Measurements from ENCODE around the gene PLK5. TPM values are rescaled to one million over a fixed set of nuclear protein-coding genes. Genes with fewer than 3 reads are reported as not detected.

Gene PLK5
- total RNA-seq, 4 donors from 2014 or later, result 0.15 TPM; not detected in 3

GRCh38 chr19:1512671-1513498, 11.0 kb upstream of the PLK5 start, which contains the start of gene ADAMTSL5:
ADAMTSL5 (minus strand) TSS chr19:1513019; CDS start chr19:1510943, 2,076 bp downstream.
- Histone ChIP-seq H3K36me3 (no peaks in the 10 kb centered on the region), H3K27me3 (peaks cover 71% of the 10 kb centered on the region), H3K27ac (peak within 1 kb of the TSS in 3 of 4 donors; percentile 74 to 82 (median 75)), H3K9me3 (no peaks in the 10 kb centered on the region), H3K4me1 (peaks cover 0 to 48% (median 4%) of the 10 kb centered on the region in 3 donors), H3K4me3 (peak within 1 kb of the TSS; percentile 23 to 62)
- WGBS, 2 donors (ENCODE audit: low coverage in 1 of 2), result no CpG with 5 or more reads among the region's 78 CpGs
- ATAC-seq, result peak; percentile 79
- peak in 1 of 2 donors; percentile 25 for TF ChIP-seq POLR2A (IDR thresholded peaks at IDR 0.05)
- no peak for TF ChIP-seq POLR2AphosphoS5 (IDR thresholded peaks at IDR 0.05)
- TF ChIP-seq CTCF (IDR thresholded peaks at IDR 0.05), result peak in 1 of 4 experiments; percentile 8
- no peak for TF ChIP-seq EP300 (IDR thresholded peaks at IDR 0.05)

GRCh38 chr19:1513499-1514294, 10.2 kb upstream of the PLK5 start:
- WGBS, 2 donors (ENCODE audit: low coverage in 1 of 2), result no CpG with 5 or more reads among the region's 52 CpGs
- peak; percentile 50 for ATAC-seq
- TF ChIP-seq POLR2A (IDR thresholded peaks at IDR 0.05) (no peak), CTCF (IDR thresholded peaks at IDR 0.05) (peak in 3 of 4 experiments; percentile 41 to 77 (median 62))

GRCh38 chr19:1514295-1514661, 9.6 kb upstream of the PLK5 start:
- peaks cover 75% of the 10 kb centered on the region for H3K27me3 ChIP-seq
- TF ChIP-seq CTCF (IDR thresholded peaks at IDR 0.05) (no peak), POLR2A (IDR thresholded peaks at IDR 0.05) (no peak), EP300 (IDR thresholded peaks at IDR 0.05) (no peak), POLR2AphosphoS5 (IDR thresholded peaks at IDR 0.05) (no peak)
- no peak overlapping the region for H3K4me3 ChIP-seq
- peaks cover 0 to 38% (median 4%) of the 10 kb centered on the region in 3 donors for H3K4me1 ChIP-seq
- H3K36me3 ChIP-seq, result no peaks in the 10 kb centered on the region
- no peak for ATAC-seq
- H3K27ac ChIP-seq, result no peak overlapping the region
- H3K9me3 ChIP-seq, result no peaks in the 10 kb centered on the region
- WGBS, 2 donors (ENCODE audit: low coverage in 1 of 2), result 55% methylated on average over 2 of the region's 10 CpGs; no CpG with 5 or more reads in 1 of the 2 donors

More at GRCh38 chr19:1513499-1514294, 10.2 kb upstream of the PLK5 start:
- Histone ChIP-seq H3K36me3 (no peaks in the 10 kb centered on the region), H3K4me1 (peaks cover 0 to 39% (median 4%) of the 10 kb centered on the region in 3 donors), H3K27ac (peak overlapping the region in 3 of 4 donors; percentile 74 to 82 (median 75)), H3K27me3 (peaks cover 75% of the 10 kb centered on the region), H3K9me3 (no peaks in the 10 kb centered on the region), H3K4me3 (peak overlapping the region; percentile 23 to 62)

GRCh38 chr19:1514986-1515721, 8.7 kb upstream of the PLK5 start:
- WGBS, 2 donors (ENCODE audit: low coverage in 1 of 2), result 40 to 90% methylated on average over 1 to 4 of the region's 14 CpGs
- H3K27ac ChIP-seq, result no peak overlapping the region
- H3K4me3 ChIP-seq, result no peak overlapping the region
- H3K4me1 ChIP-seq, result peaks cover 0 to 36% (median 4%) of the 10 kb centered on the region in 3 donors
- TF ChIP-seq POLR2A (IDR thresholded peaks at IDR 0.05), result no peak
- TF ChIP-seq POLR2AphosphoS5 (IDR thresholded peaks at IDR 0.05), result no peak
- TF ChIP-seq CTCF (IDR thresholded peaks at IDR 0.05), result no peak
- no peak for TF ChIP-seq EP300 (IDR thresholded peaks at IDR 0.05)
- H3K27me3 ChIP-seq, result peaks cover 77% of the 10 kb centered on the region
- ATAC-seq, result no peak
- no peaks in the 10 kb centered on the region for H3K9me3 ChIP-seq
- H3K36me3 ChIP-seq, result no peaks in the 10 kb centered on the region

All from gastroesophageal sphincter (tissue), 4 donors.